A673 (cell line): ENCODE data around the gene ATG10. TPM values are rescaled to one million over a fixed set of nuclear protein-coding genes. Genes with fewer than 3 reads are reported as not detected.

ENCODE experiments used
- BruUV-seq: library from RNA; stranded (reverse); fragments of 400-500 nt; replicated peaks from 2 replicates; lab custom pipeline; 2021; lab: Mats Ljungman, UMichigan
- CTCF ChIA-PET: fragments of 300-600 bp; sonication (Branson Sonifier 250); formaldehyde crosslinking; loops from one replicate; lab custom pipeline; 2022; ENCODE audit warnings: antibody characterized with exemption; lab: Charles Lee
- POLR2A ChIA-PET: fragments of 300-600 bp; sonication (Branson Sonifier 250); formaldehyde crosslinking; loops from one replicate; lab custom pipeline; 2022; ENCODE audit warnings: antibody characterized with exemption; ENCODE audit not compliant: low non-redundant PET; lab: Charles Lee
- DNase-seq: peaks from one replicate; pipeline ENCODE4 v3.0.0-alpha.2; 2015; ENCODE audit warnings: low spot score
- H3K27ac ChIP-seq: fragments of 200-600 bp; sonication (generic); 2 replicates; pipeline ENCODE4 v1.5.1; 2016; ENCODE audit warnings: mixed run types, low read depth, mild to moderate bottlenecking, mixed read lengths, antibody characterized with exemption, low read length; ENCODE audit not compliant: poor library complexity, severe bottlenecking
- H3K27me3 ChIP-seq: fragments of 200-600 bp; sonication (generic); replicated peaks from 2 replicates; pipeline ENCODE4 v1.6.1; 2017; ENCODE audit warnings: mixed run types, low read depth, mild to moderate bottlenecking, mixed read lengths, antibody characterized with exemption, low read length; ENCODE audit not compliant: insufficient read depth, poor library complexity
- H3K36me3 ChIP-seq: fragments of 200-600 bp; sonication (generic); 2 replicates; pipeline ENCODE4 v1.6.1; 2016; ENCODE audit warnings: mixed run types, mild to moderate bottlenecking, mixed read lengths, antibody characterized with exemption, low read length; ENCODE audit not compliant: insufficient read depth, poor library complexity, severe bottlenecking
- H3K4me1 ChIP-seq: fragments of 200-600 bp; sonication (generic); 2 replicates; pipeline ENCODE4 v1.6.1; 2017; ENCODE audit warnings: mixed run types, mild to moderate bottlenecking, mixed read lengths, antibody characterized with exemption, low read length; ENCODE audit not compliant: insufficient read depth, poor library complexity, severe bottlenecking
- H3K4me3 ChIP-seq: fragments of 200-600 bp; sonication (generic); 2 replicates; pipeline ENCODE4 v1.5.1; 2016; ENCODE audit warnings: low read depth, mixed run types, mild to moderate bottlenecking, mixed read lengths, low read length; ENCODE audit not compliant: poor library complexity, severe bottlenecking
- H3K9me3 ChIP-seq: fragments of 200-600 bp; sonication (generic); 2 replicates; pipeline ENCODE4 v1.6.1; 2016; ENCODE audit warnings: mixed run types, low read depth, mild to moderate bottlenecking, mixed read lengths, antibody characterized with exemption, low read length; ENCODE audit not compliant: poor library complexity, severe bottlenecking
- EZH2 ChIP-seq: fragments of 200-600 bp; sonication (generic); IDR thresholded peaks from 2 replicates; pipeline ENCODE4 v1.6.1; 2017; ENCODE audit warnings: borderline replicate concordance, low read depth, mild to moderate bottlenecking, mixed read lengths, antibody characterized with exemption, low read length; ENCODE audit not compliant: poor library complexity, severe bottlenecking
- intact Hi-C: fragments of 100-400 bp; cut with micrococcal nuclease; formaldehyde crosslinking; loops from one replicate; pipeline ENCODE4 v1.10.0; 2022; ENCODE audit not compliant: unreplicated experiment
- total RNA-seq: library from RNA; stranded (reverse); gene quantifications from 2 replicates; pipeline ENCODE4 v1.2.3, GENCODE V29; 2021
- TF ChIP-seq, protein P1 (sequence below): fragments of 300-800, 200-600 bp; sonication (generic); conservative IDR thresholded peaks from 2 replicates; pipeline ENCODE4 v1.5.1; 2017; ENCODE audit warnings: low read depth, mild to moderate bottlenecking, antibody characterized with exemption, low read length, moderate library complexity, mixed read lengths

Gene ATG10
- total RNA-seq, 1 experiment from 2014 or later = 17.1 TPM

GRCh38 chr5:82054004-82054710 lies 82.3 kb downstream of the ATG10 start:
- POLR2A ChIA-PET = no interaction called here
- intact Hi-C loops = no loop called here
- H3K27ac ChIP-seq = no peak overlapping the region
- CTCF ChIA-PET = no interaction called here
- H3K9me3 ChIP-seq = peaks cover 7% of the 10 kb centered on the region
- TF ChIP-seq EZH2 = no peak
- TF ChIP-seq, protein P1, sequence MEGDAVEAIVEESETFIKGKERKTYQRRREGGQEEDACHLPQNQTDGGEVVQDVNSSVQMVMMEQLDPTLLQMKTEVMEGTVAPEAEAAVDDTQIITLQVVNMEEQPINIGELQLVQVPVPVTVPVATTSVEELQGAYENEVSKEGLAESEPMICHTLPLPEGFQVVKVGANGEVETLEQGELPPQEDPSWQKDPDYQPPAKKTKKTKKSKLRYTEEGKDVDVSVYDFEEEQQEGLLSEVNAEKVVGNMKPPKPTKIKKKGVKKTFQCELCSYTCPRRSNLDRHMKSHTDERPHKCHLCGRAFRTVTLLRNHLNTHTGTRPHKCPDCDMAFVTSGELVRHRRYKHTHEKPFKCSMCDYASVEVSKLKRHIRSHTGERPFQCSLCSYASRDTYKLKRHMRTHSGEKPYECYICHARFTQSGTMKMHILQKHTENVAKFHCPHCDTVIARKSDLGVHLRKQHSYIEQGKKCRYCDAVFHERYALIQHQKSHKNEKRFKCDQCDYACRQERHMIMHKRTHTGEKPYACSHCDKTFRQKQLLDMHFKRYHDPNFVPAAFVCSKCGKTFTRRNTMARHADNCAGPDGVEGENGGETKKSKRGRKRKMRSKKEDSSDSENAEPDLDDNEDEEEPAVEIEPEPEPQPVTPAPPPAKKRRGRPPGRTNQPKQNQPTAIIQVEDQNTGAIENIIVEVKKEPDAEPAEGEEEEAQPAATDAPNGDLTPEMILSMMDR = no peak
- no peak for DNase-seq
- H3K4me3 ChIP-seq = no peak overlapping the region
- H3K27me3 ChIP-seq = no peaks in the 10 kb centered on the region
- BruUV-seq = no TSS peak
- no peaks in the 10 kb centered on the region for H3K36me3 ChIP-seq
- H3K4me1 ChIP-seq = no peaks in the 10 kb centered on the region

- no peaks in the 10 kb centered on the region for H3K27me3 ChIP-seq
- no peaks in the 10 kb centered on the region for H3K9me3 ChIP-seq
- no peaks in the 10 kb centered on the region for H3K4me1 ChIP-seq
- no TSS peak for BruUV-seq
- H3K36me3 ChIP-seq = no peaks in the 10 kb centered on the region
- ChIA-PET CTCF (no interaction called here), POLR2A (no interaction called here)
- TF ChIP-seq, protein P1 = no peak
- TF ChIP-seq EZH2 = no peak
- intact Hi-C loops = no loop called here
- H3K27ac ChIP-seq = no peak overlapping the region
- no peak overlapping the region for H3K4me3 ChIP-seq
- DNase-seq = no peak
Observed at GRCh38 chr5:82057051-82057450, 85.2 kb downstream of the ATG10 start.

GRCh38 chr5:82058710-82059109 lies 86.9 kb downstream of the ATG10 start:
- intact Hi-C loops = no loop called here
- POLR2A ChIA-PET = no interaction called here
- no TSS peak for BruUV-seq
- DNase-seq = no peak
- Histone ChIP-seq H3K4me1 (peaks cover 3% of the 10 kb centered on the region), H3K27ac (no peak overlapping the region), H3K36me3 (no peaks in the 10 kb centered on the region), H3K9me3 (no peaks in the 10 kb centered on the region), H3K27me3 (no peaks in the 10 kb centered on the region), H3K4me3 (no peak overlapping the region)
- TF ChIP-seq, protein P1 = no peak
- TF ChIP-seq EZH2 = no peak
- CTCF ChIA-PET = no interaction called here
